Stimulated activated CD4-positive, alpha-beta T cell treated with anti-CD3 and anti-CD28 coated beads, Interleukin-4, amount 100 ng/mL, for 48 hours (primary cell): Measurements from ENCODE around the gene ADAMTS14.

Experiments used
- DNase-seq, 2 donors: peaks; one replicate each; pipeline ENCODE4 v3.0.0-alpha.2; 2020; ENCODE audit warnings: low read depth in 2 of 2

Gene ADAMTS14

DNA sequence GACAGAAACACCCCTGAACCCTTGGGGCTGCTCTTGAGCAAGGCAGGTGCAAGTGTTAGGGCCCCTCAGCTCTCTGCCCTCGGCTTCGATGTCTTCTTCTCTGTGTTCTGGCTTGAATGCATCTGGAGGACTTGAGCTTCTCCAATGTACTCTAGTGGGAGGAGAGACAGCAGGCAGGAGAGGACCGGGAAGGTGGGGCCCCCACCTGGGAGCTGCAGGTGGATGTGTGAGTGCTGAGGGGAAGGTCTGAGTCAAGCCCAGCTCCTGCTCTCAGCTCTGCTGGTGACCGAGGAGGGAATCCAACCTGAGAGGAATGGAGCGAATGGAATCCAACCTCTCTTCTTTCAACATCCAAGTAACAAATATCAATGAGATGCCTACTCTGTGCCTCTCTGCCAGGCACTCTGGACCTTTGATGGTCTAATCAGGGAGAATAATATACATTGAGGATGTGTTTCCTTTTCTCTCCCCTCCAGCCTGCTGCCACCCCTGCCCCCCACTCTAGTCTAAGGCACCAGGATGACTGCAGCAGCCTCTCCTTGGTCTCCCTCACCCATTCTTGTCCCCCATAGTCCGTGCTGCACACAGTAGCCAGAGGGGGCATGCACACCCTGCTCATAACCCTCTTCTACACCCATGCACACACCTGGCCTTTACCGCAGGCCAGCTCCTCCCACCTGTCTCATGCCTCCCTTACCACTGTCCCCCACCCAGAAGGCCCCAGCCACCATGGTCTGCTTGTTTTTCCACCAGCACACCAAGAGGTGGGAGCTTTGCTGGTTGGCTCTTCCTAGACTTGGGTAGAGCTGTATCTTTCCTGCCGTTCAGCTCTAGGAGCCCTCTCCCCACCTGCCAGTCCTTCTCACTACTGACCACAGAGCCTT is 99.2 kb downstream of the ADAMTS14 start:
- no peak for DNase-seq

DNA sequence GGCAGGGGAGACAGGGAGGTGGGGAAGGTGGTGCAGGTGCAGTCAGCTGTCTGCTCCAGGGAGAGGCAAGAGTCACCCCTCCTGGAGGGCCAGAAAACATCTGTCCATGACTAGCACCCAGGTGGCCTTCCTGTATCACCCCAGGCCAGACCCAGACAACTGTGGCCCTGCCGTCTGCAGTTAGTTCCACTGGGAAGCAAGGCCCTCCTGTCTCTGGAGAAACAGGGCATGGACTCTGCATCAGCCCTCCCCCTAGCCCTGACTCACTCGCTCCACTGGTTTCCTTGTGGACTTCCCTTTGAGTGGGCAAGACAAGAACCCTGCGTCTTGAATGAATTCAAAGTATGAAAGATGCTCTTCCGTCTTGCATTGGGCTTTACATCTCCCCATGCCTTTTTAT is 100.3 kb downstream of the ADAMTS14 start:
- no peak for DNase-seq

DNA sequence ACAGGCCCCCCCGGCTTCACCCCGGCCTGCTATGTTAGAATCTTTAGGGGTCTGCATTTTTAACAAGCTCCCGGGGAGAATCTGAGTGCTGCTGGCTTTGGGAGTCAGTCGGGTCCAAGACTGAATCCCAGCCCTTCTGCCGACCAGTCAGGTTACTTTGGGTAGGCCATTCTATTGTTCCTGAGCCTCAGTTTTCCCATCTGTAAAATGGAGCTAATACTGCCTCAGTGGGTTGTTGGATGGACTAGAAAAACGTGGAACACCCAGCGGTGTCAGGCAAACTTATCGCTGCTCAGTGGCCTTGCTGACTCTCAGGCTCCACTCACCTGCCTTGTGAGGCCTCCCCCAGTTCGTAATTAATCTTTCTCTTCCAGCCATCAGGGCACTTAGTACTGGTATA is 101.2 kb downstream of the ADAMTS14 start:
- no peak for DNase-seq

DNA sequence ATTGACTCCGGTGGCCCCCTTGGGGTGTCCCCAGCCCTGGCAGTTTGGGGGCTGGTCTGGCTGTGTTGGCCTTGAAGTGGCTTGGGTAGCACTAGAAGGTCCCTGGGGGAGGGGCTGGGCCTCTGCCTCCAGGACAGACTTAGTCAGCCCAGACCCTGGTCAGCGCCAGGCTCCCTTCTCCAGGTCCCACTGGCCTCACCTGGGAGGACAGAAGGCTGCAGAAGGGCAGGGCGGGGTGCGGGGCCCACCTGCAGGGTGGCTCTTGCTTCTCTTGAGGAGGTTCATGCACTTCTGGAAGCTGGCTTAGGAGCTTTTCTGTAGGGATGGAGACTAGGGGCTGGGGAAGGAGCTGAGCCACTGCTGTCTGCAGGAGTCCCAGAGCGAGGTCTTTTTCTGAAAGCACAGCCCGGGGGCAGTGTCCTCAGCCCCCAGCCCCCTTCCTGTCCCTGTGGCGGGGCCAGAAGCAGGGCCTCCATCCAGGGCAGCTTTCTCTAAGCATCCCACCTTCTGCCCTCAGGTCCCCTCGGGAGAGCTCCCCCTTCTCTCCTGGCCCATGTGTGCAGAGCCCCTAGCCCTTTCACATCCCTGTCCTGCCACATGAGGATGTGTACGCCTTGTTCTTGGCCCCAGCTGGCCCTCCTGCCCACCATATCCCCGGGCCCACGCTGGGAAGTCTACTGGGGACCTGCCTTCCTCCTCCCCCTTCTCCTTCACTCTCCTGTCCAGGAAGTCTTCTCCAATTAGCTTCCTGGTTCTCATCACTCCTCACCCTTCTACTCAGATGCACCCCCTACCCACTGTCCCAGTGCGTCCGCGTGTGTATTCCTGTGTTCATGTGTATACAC is 101.9 kb downstream of the ADAMTS14 start:
- no peak for DNase-seq

DNA sequence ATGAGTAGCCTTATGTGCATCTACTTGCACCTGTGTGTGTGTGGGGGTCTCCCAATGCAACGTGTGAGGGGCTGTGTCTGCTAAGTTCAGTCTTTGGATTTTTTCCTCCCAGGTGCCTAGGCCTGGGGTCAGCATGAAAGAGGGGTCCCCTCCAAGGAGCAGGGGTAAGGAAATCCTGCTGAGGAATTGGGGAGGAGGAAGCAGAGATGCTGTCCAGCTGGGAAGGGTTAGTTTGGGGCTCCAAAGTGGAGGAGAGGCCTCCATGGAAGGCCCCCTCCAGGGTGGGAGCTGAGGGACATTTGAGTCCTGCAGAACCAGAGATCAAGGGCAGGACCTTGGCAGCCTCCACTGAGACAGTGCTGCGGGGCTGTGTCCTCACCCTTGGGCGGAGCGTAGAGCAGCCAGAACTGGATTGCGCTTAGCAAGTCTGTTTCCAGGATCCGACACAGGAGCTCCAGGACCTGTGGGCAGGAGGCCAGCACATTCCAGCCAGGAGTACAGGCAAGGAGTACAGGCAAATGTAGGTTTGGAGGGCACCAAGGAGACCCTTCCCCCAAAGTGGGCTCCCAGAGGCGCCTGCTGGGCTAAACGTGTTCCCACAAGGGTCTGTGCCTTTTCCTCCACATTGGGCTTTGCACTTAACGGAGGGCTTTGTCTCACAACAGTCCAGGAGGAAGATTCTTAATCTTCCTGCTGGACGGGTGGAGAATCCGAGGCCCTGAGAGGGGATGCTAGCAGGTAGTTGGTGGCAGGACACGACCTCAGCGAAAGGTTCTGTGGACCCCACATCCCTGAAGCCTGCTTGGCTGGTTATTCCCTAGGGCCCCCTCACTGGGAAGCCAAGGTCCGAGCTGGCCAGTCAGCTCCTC is 102.7 kb downstream of the ADAMTS14 start:
- no peak for DNase-seq

DNA sequence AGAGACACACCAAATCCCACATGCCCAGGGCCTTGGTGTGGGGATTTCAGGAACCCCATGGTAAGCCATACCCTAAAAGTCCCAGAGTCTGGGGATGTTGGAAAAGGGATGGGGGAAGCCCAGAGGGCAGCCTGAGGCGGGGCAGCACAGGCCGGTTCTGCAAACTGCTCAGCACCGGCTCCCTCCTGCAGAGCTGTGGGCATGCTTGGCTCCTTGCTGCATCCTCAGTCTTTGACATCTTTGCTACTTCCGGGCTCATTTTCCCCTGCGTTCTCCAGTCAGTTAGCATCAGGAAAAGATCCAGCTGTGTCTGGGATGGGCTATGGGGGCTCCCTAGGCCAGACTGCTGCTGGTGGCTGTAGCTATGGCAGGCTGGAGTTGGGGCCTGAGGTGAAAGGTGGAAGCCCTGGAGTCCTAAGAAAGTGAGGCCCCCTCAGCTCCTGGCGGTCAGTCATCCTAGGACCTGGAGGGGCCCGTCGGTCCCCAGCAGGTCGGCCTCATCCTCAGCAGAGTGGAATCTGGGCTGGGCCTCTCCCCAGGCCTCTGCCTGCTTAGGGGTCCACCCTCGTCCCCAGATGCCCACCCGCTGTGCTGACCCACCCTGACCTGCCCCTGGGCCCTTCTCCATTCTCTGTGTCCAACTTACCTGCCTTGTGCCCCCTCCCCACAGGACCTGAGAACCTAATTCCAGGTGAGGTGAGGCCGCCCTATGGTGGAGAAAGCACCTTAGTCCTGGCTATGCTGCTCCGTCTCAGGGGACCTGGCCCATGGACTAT is 103.6 kb downstream of the ADAMTS14 start:
- DNase-seq = no peak

DNA sequence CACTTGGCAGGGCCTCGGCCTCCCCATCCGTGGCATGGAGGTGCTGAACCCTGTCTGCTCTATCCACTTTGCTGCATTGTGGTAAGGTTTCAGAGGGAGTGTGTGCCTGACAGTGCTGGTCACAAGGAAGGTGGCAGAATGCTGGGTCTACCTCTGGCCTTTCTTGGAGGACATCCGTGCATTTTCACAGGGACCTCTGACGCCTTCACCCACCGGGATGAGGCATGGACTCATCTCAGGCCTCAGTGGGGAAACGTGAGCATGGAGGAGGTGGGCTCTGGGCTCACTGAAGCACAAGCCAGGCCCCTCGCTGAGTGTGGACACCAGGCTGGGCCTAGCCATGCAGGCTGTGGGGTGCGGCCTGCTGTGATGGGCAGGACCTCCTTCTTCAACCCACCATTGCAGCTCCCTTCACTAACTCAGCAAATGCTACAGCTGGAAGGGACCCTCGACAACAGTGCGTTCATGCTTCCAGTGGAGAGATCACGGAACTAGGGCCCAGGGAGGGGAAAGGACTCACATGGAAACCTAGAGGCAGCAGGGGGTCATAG is 104.2 kb downstream of the ADAMTS14 start:
- DNase-seq = no peak

DNA sequence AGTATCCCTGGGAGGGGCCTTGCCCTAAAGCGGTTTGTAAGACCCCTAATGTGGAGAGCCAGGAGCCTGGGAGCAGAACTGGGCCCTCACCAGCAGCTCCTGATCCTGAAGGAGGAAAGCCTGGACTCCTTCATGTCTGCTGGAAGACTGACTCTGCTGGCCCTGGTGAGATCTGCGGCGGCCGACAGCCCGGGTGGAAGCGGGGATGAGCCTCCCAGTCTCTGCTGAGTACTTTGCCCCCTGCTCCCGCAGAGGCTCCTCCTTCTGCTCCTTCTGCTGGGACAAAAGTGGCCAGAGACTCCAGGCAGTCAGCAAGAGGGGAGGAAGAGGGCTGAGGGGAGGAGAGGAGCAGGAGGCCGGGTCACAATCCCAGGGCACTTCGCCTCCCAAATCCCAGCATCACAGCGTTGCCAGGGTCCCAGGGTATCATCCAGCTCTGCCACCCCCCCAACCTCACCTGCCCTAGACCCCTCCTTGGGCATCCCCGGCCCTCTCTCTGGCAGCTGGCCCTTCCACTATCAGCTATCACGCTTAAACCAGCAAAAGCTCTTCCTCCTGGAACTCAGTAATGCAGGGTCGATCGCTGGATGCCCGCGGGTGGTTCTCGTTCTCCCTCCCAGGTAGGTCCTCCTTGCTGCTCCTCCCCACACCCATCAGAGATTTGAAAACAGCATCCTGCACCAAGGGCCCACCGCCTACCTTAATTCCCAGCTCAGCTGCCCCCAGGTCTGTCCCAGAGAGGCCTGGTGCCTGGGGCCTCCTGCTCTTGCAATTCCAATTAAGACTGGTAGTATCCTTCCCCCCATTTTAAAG is 105.0 kb downstream of the ADAMTS14 start:
- DNase-seq = no peak

DNA sequence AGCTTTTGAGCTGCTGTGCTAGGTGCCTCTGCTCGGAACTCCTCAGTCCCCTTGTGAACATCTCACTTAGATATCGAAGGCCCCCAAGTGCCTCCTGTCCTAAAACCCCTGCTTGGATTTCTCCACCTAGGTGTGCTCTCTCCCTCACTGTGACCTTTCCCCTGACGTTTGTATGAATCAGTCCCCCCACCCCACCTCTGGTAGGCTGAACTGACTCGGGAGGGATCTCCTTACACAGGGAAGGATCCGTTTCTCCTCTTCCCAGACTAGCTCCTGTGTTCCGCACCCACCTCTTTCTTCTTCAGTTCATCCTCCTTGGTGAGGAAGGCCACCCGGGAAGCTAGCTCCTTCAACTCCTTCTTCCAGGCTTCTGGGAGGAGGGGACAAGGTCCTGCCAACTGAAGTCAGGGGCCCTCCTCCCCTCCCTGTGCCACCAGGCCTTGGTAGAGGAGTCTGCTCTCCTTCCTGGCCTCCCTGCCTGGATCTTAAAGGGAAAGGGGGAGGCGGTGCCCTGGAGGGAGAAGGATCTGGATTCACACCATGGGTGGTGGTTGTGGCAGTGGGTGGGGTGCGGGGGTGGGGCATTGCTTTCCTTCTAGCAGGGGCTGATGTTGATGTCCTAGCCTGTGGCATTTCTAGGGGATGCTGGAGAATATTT is 106.1 kb downstream of the ADAMTS14 start:
- no peak for DNase-seq

DNA sequence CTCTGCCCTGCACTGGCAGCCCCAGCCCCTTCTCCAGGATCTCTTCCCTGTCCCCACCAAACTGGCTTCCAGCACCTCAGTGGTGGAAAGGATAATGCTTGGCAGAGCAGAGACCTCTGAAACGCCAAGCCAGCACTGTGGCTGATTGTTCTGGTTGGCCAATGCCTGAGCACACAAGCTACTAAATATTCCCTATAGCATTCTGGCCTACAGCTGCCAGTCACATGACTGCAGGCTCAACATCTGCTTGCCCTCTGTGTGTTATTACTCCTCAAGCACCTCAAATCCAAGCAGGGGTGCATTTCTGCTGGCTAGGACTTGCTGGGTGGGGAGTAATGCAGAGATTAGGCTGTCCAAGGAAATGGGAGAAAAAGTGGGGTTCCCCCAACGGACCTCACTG is 106.8 kb downstream of the ADAMTS14 start:
- no peak for DNase-seq

DNA sequence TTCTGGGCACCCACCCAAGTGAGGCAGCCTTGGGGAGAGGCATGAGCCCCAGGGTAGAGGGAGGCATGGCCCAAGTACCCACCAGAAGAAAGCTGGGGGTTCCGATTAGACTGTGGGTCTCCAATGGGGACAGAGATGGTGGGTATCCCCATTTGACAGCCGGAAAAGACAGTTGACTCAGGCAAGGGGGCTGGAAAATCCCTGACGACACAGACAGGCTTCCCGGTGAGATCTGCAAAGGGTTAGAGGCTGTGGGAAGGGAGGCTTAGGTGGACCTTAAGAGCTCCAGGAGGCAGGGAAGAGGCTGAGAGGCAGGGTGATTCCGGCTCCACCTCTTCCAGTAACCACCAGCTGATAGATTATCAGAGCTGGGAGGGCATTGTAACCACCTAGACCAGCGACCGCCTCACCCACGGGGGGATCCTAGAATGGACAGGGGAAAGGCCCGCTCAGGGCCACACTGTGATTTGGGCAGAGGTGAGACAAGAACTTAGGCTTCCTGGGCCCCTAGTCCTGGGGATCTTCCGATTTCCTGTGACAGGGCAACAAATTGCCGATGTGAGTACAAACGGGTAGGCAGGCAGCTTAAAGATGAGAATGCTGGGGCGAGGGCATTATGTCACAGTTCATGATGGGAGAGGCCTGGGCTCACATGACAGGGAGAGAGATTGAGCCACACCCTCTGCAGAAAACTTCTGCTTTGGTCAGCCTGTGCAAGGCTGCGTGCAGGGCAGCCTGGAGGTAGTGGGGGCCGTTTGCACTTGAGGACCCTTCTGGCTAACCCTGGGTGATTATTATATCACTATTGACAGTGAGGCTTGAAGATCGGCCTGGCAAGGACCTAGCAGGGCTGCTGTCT is 107.4 kb downstream of the ADAMTS14 start:
- DNase-seq = no peak

DNA sequence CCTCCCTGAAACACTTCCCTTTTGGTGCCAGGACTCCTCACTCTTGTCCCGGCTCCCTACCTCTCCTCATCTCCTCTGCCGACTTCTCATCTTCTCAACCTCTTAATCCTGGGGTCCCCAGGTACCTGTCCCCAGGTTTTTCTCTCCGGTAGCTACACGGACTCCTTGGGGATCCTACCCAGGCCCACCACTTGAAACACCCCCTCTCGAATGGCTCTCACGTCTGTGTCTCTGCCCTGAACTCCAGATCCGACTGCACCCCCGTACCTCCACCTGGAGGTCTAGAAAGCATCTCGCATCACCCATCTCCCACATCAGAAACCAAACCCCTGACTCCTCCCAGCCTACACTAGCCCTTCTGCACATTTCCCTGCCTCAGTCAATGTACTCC is 108.1 kb downstream of the ADAMTS14 start:
- no peak for DNase-seq

DNA sequence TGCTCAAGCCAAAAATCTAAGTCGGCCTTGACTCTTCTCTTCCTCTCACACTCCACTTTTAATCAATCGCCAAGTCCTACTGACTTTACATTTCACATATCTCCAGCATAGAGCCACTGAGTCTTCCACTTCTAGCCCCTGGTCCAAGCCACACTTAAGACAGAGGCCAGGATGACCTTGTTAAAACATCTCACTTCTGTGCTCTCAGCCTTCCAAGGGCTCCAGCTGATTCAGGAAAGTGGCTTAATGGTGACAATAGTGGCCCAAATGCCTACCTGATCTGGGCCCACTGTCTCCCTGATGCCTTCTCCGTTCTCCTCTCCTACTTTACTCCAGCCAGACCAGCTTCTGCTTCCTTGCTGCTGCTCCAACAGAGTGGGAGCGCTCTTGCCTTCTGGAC is 108.5 kb downstream of the ADAMTS14 start:
- DNase-seq = no peak

DNA sequence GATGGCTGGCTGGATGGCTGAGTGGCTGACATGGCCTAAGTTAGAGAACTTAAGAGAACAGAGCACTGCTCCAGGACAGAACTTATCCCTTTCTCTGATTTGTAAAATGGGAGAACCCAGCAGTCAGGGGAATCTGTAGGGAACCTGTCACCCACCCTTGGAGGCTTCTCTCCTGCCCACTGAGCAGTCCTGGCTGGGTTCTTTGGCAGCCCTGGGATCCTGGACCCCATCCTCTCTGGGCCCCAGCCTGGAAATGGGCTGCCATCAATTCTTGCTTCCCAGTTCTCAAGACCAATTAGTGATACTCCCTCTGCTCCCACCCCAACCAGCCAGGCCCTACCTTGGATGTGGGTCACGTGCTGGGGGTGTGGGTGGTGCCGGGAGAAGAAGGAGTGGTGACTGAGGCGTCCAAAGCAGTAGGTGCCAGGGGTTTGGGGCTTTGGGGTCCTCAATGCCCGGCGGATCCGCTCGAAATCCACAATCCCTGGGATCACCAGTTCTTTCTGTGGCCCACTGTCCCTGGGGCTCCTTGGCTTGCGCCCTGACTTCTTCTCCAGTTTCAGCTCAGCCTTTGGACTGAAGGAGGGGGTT is 109.2 kb downstream of the ADAMTS14 start:
- no peak for DNase-seq

DNA sequence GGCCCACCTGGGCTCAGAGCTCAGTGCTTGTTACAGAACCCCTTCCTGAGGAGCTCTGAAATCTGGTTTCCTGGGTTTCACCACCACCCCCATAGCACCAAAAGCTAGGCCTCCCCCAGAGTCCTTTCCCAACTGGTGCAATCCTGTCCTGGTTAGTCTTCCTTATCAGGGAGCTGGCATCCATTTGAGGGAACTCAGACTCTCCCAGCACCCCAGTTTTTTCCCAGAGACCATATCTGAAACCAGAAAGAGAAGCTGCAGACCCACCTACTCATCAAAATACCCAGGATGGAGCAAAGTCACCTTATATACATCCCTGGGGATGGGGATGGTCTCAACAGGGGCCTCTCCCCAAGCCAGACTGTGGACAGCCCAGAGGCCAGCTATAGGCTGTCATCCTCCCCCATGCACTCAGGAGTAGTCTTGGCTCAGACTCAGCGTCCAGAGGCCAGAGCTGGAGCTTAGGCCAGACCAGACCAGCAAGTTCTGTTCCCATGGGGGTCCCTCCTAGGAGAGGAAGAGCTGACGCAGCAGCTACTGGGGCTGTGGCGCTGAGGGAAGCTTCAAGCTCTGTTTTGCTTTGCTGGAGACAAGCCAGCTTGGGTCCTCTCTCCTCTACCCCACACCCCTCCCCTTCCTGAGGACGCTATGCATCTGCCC is 109.9 kb downstream of the ADAMTS14 start:
- DNase-seq = no peak

DNA sequence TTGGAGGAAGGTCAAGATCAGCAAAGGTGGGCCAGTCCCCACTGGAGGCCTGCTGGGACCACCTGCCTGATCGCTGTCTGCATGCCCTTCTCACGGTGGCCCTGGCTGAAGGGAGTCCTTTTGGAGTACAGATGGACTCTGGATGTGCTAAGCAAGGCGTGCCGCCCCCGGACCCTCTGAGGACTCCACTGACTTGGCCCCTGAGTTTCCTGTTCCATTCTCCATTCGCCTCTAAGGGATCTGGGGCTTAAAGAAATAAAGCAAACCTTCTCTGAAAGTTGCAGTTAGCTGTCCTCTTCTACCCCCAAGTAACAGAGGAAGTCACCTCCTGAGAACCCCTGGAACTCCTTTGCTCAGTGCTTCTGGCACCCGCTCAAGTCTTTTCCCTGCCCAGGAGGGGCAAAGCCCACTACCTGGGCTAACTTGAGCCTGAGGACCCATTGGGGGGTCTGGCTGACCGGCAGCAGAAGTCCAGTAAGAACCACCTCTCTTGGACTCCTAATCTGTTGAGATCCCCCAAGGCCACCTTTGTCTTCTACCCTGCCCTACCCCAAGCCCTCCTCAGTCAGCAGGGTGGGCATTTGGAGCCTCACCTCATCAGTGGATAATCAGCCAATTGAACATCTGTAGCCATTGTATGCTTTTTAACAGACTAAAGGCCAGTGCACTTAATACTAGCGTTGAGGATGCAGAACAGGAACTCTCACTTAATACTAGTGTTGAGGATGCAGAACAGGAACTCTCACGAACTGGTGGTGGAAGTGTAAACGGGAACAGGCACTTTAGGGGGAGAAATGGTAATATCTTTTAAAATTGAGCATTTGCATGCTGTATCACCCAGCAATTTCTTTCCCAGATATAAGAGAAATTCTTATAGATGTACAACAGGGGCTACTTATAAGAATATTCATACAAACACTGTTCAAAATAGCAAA is 110.7 kb downstream of the ADAMTS14 start:
- DNase-seq = no peak
